Activated CD8-positive, alpha-beta memory T cell treated with anti-CD3 and anti-CD28 coated beads, Interleukin-2, amount 50 U/mL, for 24 hours (primary cell): Measurements from ENCODE around the gene PHC1.

Source experiments
- DNase-seq: peaks from one replicate; pipeline ENCODE4 v3.0.0-alpha.2; 2020; ENCODE audit errors: extremely low read depth

Gene PHC1

GRCh38 chr12:8949342-8950220, 35.3 kb downstream of the PHC1 start, which contains the start of gene M6PR:
Gene M6PR, minus strand, starts transcription at chr12:8949645. Its CDS starts 3,241 bp downstream, at chr12:8946404.
- DNase-seq = peak; percentile 86

DNA sequence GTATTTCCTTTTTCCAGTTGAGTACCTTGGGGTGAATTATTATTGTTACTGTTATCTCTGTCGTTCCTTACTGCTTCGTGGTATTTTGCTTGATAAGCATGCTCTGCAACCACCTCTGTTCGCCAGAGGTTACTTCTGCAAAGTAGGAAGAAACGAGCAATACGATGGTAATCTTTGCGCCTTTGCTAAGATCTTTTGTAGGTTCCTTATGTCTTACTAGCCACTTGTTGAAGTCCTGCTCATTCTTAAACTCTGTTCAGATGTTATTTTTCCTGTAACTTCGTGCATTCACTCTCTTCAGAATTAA, 35.9 kb downstream of the PHC1 start:
- no peak for DNase-seq

- DNase-seq = no peak
Observed at GRCh38 chr12:8950702-8951478, 36.6 kb downstream of the PHC1 start.

DNA sequence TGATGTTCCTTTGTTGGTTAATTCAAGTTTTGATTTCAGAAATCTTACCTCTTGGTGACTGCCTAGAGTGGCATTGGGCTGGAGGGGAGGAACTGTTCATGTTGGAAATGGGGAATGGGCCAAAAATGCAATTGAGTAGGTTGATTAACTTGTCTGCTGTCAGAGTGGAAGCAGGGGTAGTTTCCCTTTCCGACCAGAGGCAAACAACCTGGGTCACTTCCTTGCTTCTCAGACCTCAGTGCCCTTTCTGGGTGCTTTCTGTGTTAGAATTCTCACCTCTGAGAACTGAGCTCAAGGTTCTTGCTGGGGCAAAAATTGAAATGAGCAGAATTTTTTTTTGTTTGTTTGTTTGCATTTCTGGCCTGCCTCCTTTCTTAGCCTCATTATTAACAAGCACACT, 37.4 kb downstream of the PHC1 start:
- no peak for DNase-seq

DNA sequence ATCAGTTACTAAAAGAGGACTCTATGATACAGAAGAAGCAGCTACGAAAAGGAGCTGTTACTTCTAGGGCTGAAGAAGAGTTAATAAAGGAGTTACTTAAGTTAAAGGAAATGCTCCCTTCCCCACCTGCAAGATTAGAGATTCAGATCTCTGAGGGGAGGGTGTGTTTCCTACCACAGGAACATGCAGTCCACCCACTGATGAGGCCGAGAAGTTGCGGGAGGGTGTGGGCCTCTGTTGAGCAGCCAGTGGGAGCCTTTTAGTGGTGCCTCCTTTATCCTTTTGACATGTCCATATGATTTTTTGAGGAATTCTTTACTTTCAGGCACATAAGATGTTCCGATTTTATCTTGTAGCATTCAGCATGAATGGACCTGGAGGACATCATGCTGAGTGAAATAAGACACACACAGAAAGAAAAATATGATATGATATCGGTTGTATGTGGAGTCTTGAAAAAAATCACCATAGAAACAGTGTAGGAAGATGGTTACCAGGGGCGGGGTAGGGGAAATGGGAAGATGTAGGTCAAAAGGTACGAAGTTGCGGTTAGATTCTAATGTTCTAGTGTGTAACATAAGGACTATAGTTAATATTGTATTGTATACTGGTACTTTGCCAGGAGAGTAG, 39.6 kb downstream of the PHC1 start:
- no peak for DNase-seq

DNA sequence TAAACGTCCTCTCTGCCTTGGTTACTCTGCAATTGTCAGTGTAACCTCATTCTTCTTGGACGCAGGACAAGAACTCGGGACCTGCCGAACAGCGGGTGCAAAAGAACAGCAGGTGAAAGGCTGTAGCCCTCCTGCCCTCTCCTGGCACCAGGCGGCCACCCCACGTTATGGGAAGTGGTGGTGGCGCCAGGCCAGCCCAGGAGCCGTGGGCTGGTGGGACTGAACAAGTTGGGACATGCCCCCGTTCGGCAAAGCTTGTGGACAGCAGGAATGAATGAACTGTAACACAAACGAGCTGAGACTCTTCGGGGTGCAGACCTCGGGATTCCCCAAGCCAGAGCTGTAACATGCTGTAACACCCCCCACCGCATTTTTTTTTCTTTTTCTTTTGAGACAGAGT, 41.8 kb downstream of the PHC1 start:
- DNase-seq = no peak

GRCh38 chr12:8956772-8957171, 42.5 kb downstream of the PHC1 start:
- DNase-seq = no peak

DNA sequence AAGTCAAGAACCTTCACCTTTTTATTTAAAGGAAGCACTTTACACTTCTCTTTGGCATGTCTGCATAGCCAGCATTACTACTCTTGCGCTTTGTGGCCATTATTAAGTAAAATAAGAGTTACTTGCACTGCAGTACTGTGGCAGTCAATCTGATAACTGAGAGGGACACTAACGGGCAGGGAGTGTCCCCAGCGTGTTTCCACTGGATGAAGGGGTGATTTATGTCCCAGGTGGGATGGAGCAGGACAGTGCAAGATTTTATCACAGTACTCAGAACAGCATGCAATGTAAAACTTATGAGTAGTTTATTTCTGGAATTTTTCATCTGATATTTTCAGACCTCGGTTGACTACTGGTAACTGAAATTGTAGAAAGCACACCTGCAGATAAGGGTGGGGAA, 43.3 kb downstream of the PHC1 start:
- no peak for DNase-seq

DNA sequence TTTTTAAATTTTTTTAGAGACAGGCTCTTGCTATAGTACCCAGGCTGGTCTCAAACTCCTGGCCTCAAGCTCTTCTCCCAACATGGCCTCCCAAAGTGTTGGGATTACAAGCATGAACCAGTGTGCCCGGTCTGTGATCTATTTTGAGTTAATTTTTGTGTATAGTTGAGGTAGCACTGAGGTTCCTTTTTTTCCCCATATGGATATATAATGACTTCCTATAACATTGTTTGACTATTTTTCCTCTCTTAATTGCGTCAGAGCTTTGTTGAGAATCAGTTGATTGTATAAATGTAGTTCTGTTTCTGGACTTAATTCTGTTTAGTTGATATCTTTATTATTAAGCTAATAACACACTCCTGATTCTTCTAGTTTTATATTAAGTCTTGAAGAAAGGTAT, 43.8 kb downstream of the PHC1 start:
- no peak for DNase-seq

DNA sequence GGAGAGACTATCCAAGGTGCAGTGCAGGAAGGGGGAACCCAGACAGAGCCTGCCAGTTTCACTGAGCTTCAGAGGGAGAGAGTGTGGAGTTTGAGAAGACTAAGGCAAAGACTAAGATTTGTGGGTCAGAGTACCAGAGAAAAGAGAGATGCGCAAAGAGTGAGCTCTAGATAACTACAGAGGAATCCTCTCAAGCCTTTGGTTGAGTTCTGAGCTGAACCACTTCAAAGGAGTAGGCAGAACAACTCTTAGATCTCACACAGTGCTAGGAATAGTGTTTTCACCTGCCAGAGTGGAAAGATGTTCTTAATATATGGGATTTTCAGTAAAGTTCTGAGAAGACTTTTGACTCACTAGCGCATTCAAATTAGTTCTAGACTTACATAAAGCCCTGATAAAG, 45.9 kb downstream of the PHC1 start:
- no peak for DNase-seq

DNA sequence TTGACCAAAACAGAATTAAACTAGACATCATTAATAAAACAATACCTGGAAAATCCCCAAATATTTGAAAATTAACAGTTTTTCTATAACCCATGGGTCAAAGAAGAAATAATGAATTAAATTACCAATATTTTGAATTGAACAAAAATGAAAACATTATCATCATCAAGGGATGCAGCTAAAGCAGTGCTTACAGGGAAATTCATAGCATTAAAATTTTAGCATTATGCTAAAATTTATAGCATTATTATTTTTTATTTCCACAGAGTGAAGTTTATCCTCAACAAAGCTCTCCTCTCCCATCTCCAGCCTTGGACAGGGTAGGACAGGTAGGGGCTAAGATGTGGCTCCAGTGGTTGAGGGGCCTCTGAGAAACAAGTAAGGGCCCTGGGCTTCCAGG, 54.5 kb downstream of the PHC1 start:
- no peak for DNase-seq

- DNase-seq = no peak
Observed at GRCh38 chr12:8969861-8970411, 55.6 kb downstream of the PHC1 start.

DNA sequence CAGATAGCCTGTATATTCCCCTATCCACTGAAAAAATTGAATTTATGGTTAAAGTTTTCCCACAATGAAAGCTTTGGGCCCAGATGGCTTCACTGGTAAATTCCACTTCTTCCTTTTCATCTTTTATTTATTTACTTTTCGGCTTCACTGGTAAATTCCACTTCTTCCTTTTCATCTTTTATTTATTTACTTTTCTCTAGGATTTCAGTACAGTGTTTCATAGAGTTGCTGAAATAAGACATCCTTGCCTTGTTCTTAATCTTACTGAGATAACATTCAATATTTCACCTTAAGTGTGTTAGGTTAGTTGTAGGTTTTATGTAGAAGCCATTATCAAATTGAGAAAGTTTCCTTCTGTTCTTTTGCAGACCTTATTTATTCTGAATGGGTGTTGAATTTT, 56.1 kb downstream of the PHC1 start:
- DNase-seq = no peak

GRCh38 chr12:8980137-8980536, 65.8 kb downstream of the PHC1 start:
- DNase-seq = no peak

- DNase-seq = no peak
Observed at GRCh38 chr12:8985213-8985754, 71.0 kb downstream of the PHC1 start.

- no peak for DNase-seq
Observed at GRCh38 chr12:8987163-8987562, 72.9 kb downstream of the PHC1 start.

DNA sequence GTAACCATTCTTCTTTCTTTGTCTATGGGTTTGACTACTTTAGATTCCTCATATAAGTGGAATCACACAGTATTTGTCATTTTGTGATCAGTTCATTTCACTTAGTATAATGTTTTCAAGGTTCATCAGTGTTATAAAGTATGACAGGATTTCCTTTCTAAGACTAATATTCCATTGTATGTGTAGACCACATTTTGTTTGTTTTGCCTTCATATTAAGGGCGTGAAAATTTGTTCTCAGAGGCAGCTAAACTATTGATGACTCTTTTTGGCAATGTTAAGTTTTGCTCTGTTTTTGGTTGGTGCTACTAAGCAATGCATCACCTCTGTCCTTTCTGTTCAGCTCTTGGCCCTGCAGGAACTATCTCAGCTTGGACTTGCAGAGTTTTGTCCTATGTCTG, 73.4 kb downstream of the PHC1 start:
- no peak for DNase-seq

- no peak for DNase-seq
Observed at GRCh38 chr12:8989413-8989812, 75.1 kb downstream of the PHC1 start, which contains the start of gene KLRG1. Gene KLRG1, plus strand, starts transcription at chr12:8989546. Its CDS starts 90 bp downstream, at chr12:8989636.
